Stimulated activated CD4-positive, alpha-beta T cell treated with anti-CD3 and anti-CD28 coated beads, Interleukin-2, amount 100 ng/mL, for 4 hours (primary cell): ENCODE data around the gene MARCHF9.

Source experiments
- DNase-seq: peaks from one replicate; pipeline ENCODE4 v3.0.0-alpha.2; 2020; ENCODE audit warnings: low read depth

Gene MARCHF9

DNA sequence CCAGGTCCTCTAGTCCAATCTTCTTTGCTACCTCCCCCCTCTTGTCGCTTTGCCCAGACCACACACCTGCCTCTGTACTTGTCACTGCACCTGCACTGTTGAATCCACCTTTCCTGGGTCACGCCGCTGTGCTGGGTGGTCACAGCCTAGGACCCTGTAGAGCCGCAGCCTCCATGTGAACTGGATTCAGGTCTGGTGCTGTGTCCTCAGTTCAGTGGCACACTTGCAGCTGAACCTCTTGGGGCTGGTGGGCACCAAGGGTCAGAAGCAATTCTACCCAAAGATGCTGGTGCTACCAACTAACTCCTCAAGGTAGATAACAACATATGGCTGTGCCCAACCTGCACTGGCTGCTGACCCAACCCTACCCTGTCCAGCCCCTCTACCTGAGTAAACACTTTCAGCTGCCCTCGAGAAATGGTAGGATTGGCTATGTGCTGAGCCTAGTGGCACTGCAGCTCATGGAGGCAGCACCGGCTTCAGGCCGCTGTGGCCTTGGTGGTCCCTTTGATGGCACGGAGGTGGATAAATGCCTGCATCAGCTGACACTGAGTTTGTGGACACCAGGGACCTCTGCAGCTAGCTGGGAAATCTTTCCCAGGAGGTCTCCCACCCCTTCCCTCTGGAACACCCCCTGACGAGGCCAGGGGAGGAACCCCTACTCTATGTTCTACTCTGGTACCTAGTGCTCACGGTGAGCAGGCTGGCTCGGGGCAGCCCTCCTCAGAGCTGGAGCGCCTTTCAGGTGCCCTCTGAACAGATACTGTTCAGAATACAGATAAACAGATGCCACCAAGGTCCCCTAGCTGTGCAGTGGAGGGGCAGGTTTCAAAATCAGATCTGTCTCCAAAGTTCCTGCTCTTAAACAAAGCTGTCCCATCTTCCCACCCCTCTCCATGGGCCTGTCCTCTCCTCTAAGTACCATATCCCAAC lies 30.6 kb upstream of the MARCHF9 start:
- DNase-seq, result no peak

- no peak for DNase-seq
Measured at GRCh38 chr12:57724936-57725740, 29.8 kb upstream of the MARCHF9 start.

GRCh38 chr12:57725851-57726150 lies 29.1 kb upstream of the MARCHF9 start:
- DNase-seq, result no peak

DNA sequence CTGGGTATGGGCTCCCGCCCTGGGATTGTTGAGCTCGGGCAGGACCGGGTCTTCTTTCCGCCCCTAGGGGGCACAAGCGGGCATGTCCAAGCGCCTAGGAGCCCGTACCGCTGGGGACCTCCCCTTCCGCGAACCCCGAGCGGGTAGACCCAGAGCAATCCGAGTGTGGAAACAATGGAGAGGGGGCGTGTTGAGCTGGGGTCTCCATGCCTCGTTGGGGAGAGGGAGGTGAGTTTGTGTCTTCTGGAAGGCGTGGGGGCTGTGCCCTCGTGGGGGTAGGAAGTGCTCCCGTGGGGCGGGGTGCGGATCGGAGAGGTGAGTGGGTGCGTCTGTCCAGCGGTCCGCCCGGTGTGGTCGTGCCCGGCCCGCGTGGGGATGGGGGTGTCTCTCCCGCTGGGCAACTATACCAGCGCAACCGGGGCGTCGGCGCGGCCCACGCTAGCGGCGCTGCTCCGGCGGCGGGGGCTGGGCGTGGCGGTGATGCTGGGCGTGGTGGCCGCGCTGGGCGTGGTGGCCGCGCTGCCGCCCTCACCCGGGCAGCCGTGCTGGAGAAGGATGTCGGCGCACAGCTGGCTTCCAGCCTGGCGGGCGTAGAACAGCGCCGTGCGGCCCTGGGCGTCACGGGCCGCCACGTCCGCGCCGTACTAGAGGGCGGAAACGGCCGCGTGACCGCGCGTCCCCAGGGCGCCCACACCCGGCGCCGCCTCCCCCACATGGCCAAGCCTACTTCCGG lies 28.6 kb upstream of the MARCHF9 start:
- DNase-seq, result no peak

DNA sequence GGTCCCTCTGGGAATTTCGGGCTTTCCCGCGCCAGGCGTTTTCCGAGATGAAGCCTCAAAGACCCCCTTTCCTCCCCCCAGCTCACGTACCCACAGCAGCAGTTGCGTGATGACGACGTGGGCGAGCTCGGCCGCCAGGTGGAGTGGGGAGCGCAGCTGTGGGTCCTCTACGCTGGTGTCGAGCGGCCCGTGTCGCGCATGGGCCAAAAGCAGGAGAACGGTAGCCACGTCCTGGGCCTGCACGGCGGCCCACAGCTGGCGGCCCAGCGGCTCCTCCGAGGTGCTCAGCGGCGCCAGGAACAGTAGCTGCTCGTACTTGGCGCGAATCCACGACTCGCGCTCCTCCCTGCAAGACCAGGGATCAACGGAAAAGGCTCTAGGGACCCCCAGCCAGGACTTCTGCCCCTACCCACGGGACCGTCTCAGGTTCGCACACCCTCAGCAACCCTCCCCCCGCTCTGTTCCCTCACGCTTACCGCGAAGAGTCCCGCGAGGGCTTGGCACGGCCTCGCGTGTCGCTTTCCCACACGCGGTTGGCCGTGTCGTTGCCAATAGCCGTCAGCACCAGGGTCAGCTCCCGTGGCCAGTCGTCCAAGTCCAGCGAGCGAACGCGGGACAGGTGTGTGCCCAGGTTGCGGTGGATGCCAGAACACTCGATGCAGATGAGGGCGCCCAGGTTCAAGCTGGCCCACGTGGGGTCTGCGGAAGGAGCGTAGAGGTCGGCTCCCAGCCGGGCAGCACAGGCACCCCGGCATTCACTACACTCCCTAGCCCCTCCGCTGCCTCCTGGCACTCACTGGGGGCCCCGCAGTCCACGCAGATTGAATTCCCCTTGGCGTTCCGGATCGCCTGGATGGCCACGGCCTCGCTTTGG lies 27.8 kb upstream of the MARCHF9 start:
- DNase-seq, result no peak

DNA sequence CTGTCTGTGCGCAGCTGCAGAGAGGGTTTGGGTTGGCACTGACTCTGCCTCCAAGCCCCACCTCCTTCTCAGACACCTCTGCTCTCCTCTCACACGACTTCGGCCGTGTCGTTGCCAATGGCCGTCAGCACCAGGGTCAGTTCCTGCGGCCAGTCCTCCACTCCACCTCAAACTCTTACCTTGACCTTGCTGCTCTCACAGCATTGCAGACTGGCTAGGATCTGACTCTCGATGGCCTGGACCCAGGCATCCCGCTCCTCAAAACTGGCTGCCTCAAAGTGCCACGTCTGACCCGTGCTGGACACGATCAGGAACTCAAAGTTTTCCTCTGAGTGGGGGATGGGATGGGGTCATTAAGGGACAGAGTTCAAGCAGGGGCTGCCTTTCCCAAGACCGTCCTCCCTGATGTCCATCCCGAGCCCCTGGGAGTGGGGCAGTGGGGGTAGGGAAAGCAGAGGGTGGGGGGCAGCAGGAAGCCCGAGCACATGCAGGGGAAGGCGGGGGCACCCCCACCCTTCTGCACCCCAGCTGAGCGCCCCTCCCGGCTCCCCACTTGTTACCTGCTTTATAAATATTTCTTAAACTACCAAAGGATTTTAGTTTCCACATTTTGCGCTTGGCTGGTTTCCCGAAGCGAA lies 27.0 kb upstream of the MARCHF9 start:
- DNase-seq, result no peak

GRCh38 chr12:57729321-57729844 lies 25.5 kb upstream of the MARCHF9 start:
- no peak for DNase-seq

- no peak for DNase-seq
Measured at GRCh38 chr12:57730336-57731067, 24.4 kb upstream of the MARCHF9 start.

- DNase-seq, result no peak
Measured at GRCh38 chr12:57731411-57732080, 23.4 kb upstream of the MARCHF9 start.

- no peak for DNase-seq
Measured at GRCh38 chr12:57732270-57732669, 22.6 kb upstream of the MARCHF9 start.

DNA sequence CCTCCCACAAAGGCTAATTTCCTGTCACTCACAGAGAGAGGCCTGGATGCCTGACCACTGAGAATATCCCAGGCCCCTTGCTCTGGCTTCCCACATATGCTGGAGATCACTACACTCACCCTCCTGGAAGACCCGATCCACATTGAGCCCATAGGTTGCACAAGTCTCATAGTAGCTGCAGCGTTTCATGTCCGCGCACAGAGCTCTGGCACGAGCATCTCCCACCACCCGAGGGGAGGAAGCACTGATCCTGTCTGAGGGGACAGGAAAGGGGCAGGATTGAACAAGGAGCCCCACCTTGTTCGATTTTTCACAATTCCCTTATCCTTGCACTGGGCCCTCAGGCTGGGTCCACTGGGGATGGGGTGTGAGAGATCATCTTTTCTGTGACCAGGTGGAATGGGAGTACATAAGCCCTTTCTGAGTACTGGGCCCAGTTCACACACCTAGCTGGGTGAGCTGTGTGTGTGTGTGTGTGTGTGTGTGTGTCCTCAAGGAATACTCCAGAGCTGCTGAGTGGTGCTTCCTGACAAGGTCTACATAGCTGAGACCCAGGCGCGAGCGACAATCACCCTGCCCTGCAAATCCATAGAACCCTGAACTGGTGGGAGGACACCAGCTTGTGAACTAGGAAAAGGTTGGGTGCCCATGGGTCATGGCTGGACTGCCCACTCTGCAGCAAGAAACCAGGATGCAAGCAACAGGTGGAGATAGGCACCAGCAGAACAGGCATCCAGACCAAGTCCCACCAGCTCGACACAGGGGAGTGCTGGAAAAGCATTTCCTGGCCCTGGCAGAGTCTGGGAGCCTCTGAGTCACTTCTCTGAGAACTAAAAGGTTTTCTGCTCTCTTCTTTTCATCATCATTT lies 21.9 kb upstream of the MARCHF9 start:
- no peak for DNase-seq

DNA sequence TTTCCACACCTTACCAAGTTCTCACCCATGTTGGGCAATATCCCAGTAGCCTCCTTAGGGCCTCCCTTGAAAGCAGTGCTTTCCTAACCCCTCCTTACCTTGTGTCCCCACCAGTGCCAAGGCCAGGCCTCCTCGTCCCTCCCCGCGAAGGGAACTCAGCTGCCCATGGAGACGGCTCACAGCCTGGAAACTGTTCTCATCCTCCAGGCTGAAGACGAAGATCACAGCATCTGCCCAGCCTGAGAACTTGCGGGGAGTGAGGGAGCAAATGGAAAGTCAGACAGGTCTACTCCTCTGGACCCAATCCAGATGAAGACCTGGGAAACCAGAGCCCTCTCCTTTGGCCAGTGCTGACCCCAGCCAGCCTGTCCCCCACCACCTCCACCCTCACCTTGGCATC lies 21.0 kb upstream of the MARCHF9 start:
- DNase-seq, result no peak

GRCh38 chr12:57734591-57734990 lies 20.3 kb upstream of the MARCHF9 start:
- DNase-seq, result no peak

GRCh38 chr12:57735198-57735855 lies 19.6 kb upstream of the MARCHF9 start:
- DNase-seq, result no peak

DNA sequence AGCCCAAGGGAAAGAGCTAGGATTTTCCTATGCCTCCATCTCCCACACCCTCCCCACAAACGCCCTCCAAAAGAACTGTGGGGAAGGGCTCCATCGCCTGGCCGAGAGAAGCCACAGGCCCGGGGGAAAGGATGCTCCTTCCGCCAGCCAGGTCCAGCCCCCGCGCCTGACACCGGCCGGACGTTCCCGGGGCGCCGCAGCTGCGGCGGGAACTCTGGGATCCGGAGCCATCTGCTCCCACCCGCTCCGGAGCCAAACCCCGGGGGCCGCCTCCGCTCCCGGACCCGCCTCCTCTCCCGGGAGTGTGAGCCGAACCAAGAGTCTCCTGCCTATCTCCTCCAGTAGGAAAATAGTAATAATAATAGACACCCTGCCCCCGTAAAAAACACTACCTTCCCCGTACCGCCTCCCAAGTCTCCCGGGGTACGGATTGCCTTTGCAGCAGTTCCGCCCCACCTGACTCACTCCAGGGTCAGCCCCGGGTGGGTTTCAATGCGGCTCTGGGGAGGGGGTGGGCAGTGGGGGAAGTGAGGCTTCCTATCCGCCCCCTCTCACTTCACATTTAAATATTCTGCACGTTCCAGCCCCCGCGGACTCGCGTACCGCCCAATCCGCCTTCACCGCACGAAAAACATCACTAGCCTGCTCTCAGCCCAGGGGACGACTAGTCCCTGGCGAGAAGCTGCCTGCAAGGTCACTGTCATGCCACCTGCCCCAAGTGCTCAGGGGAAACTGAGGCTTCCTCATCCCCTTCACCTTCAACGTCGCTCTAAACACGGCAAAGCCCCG lies 18.8 kb upstream of the MARCHF9 start:
- no peak for DNase-seq

DNA sequence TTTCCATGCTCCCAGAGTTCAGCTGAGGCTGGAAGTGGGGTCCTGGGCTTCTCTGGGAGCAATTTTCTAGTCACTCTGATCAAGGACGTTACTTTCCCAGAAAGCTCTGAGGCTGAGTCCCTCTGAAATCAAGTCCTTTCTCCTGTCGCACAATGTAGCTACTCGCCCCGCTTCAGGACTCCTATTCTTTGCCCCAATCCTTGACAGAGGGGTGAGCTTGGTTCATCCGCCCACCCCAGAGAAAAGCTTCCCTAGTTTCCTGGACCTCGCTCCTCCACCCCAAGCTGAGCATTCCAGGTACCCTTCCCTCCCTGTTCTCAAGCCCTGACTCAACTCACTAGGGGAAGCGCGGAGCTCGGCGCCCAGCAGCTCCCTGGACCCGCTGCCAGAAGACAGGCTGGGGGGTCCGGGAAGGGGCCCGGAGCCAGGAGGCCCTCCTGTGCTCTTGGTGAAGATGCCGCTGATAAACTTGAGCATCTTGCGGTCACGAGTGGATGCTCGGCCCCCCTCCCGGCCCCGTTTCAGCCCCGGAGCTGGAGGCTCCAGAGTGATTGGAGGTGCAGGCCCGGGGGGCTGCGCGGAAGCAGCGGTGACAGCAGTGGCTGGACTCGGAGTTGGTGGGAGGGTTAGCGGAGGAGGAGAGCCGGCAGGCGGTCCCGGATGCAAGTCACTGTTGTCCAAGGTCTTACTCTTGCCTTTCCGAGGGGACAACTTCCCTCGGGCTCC lies 18.0 kb upstream of the MARCHF9 start:
- no peak for DNase-seq
